Epithelial cell of esophagus (primary cell): ENCODE measurements around the gene YIPF2.

Source experiments
- DNase-seq: peaks from one replicate; pipeline ENCODE4 v3.0.0; 2010; ENCODE audit warnings: low read depth
- H3K4me3 ChIP-seq: 2 replicates; pipeline ENCODE4 v1.5.1; 2011; ENCODE audit warnings: mild to moderate bottlenecking, low read length, control low read depth
- CTCF ChIP-seq: IDR thresholded peaks from 2 replicates; pipeline ENCODE4 v1.5.1; 2011; ENCODE audit warnings: low read depth, mild to moderate bottlenecking, low read length, control low read depth, inconsistent platforms; ENCODE audit not compliant: insufficient read depth; ENCODE audit errors: missing control alignments

YIPF2 gene

GRCh38 chr19:10892256-10892655 is 36.2 kb downstream of the YIPF2 start:
- DNase-seq: no peak
- no peak for TF ChIP-seq CTCF
- no peak overlapping the region for H3K4me3 ChIP-seq

- H3K4me3 ChIP-seq: peak overlapping the region; percentile 10
- peak; percentile 97 for DNase-seq
- TF ChIP-seq CTCF: no peak
Observed at GRCh38 chr19:10891405-10892086, 36.9 kb downstream of the YIPF2 start.

- TF ChIP-seq CTCF: no peak
- DNase-seq: no peak
- no peak overlapping the region for H3K4me3 ChIP-seq
Observed at GRCh38 chr19:10889880-10890279, 38.6 kb downstream of the YIPF2 start.

GRCh38 chr19:10888421-10888866 is 40.0 kb downstream of the YIPF2 start:
- no peak for DNase-seq
- TF ChIP-seq CTCF: no peak
- no peak overlapping the region for H3K4me3 ChIP-seq

GRCh38 chr19:10887616-10888367 is 40.6 kb downstream of the YIPF2 start:
- no peak overlapping the region for H3K4me3 ChIP-seq

More at GRCh38 chr19:10887616-10888367, 40.6 kb downstream of the YIPF2 start:
- TF ChIP-seq CTCF: no peak
- DNase-seq: peak; percentile 48
